ENCODE data around the gene CHRNG.

Gene CHRNG

DNA sequence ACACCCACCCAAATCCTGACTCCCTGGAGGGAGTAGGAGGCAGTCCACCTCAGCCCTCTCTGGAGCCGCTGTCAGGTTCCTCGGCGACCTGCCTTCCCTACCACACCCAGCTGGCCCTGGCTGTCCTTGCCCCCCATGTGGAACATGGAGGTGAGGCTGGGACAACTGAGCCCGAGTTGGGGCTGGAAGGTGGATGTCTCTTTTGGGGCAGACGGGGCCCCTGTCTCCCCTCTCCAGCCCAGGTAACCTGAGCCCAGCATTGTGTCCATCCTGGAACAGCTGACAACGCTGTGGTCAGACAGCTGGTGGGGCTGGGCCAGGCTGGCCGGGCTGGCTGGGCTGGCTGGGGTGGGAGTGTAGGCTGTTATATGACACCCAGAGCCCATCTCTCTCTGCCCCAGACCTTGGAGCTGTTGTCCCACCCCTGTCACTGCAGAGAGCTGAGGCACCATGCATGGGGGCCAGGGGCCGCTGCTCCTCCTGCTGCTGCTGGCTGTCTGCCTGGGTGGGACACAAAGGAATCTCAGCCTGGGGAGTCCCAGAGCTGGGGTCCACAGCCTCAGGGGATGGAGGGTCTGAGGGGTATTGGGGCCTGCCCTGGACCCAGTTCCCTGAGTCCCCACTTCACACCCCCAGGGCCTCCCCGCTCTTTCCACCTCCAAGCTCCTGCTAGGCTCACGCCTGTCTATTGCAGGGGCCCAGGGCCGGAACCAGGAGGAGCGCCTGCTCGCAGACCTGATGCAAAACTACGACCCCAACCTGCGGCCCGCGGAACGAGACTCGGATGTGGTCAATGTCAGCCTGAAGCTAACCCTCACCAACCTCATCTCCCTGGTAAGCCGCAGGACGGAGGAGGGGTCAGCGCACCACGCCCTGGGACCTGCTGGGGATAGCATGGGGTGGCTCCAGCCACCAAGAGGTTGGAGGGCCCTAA, at the start of gene CHRNG:
Gene CHRNG (plus strand): TSS at position 395 of the 934 bp plus-strand sequence. CDS start 56 bp downstream, at position 451.
- ChIA-PET POLR2A (no interaction called here), CTCF (no interaction called here)
- no peak for DNase-seq (ENCODE audit: extremely low spot score)
- TF ChIP-seq CTCF (IDR thresholded peaks at IDR 0.05; ENCODE audit: control extremely low read depth, extremely low read depth, low read depth, missing control alignments), result no peak

- POLR2A ChIA-PET, result no interaction called here
- CTCF ChIA-PET, result interaction anchor here (1.2 to 1.5 kb wide), 2 partner anchors 15 to 30 kb away, joined by 3 read pairs; partner anchors contain the start of gene PRSS56
- DNase-seq (ENCODE audit: extremely low spot score), result no peak
- no peak for TF ChIP-seq CTCF (IDR thresholded peaks at IDR 0.05; ENCODE audit: control extremely low read depth, extremely low read depth, low read depth, missing control alignments)
Observed at GRCh38 chr2:232490221-232491138, 49.0 kb upstream of the CHRNG start.

GRCh38 chr2:232491139-232491780, 48.2 kb upstream of the CHRNG start:
- POLR2A ChIA-PET, result no interaction called here
- TF ChIP-seq CTCF (IDR thresholded peaks at IDR 0.05; ENCODE audit: control extremely low read depth, extremely low read depth, low read depth, missing control alignments), result no peak
- CTCF ChIA-PET, result interaction anchor here (1.5 kb wide), 1 partner anchor 16 kb away, joined by 3 read pairs; no protein-coding TSS in a partner anchor
- no peak for DNase-seq (ENCODE audit: extremely low spot score)

DNA sequence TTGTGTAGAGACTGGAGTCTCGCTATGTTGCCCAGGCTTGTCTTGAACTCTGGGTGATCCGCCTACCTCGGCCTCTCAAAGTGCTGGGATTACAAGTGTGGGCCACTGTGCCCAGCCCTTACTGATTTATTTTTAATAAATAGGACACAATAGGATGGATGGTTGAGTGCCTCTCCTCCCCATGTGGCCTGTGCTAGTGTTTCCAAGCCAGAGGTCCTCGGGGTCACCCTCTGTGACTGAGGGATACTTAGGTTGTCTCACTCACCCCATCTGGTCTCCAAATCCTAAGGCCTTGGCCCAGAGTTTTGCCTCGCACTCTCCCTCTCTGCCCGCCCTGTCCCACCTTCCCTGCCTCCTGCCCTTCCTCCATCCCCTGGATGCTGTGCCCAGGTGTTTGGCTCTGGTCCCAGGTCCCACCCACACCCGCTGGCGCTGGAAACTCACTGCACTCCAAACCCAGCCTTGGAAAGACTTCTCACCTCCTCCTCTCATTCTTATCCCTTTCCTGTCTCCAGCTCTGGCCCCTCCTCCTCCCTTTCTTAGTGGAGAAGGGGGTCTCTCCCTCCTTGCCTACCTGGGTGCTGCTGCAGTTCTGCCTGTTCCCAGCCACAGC, 47.1 kb upstream of the CHRNG start:
- ChIA-PET POLR2A (no interaction called here), CTCF (no interaction called here)
- TF ChIP-seq CTCF (IDR thresholded peaks at IDR 0.05; ENCODE audit: control extremely low read depth, extremely low read depth, low read depth, missing control alignments), result no peak
- no peak for DNase-seq (ENCODE audit: extremely low spot score)

DNA sequence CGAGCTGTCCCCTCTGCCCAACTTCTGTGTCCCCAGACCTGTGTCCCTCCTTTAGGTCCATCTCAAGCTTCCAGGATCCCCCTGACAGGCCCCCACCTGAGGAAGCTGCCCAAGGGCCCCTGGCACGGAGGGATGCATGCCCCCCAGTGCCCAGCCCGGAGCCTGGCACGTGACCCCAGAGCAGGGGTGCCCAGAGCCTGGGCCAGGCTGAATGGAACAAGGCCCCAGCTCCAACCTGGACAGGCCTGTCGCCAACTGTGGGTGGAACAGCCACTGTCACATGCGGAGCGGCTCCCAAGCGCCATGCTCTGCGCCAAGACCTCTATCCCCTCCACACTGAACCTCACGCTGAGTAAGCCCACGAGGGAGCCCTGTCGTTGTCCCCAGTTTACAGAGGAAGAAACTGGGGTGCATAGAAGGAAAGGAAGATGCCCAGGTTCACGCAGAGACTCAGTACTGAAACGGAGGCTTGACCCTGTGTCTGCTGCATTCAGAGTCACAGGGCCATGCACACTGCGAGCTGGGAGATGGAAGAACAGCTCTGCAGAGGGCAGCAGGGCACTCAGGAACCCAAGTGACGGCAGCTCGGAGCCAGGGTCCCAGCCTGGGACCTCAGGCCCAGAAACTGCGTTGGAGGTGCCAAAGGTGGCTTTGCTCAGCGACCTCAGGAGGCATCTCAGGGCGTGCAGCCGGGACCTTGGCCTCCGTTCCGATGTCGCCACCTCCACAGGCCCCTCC, 46.4 kb upstream of the CHRNG start:
- DNase-seq (ENCODE audit: extremely low spot score), result no peak
- CTCF ChIA-PET, result interaction anchor here (1.2 kb wide), 1 partner anchor 11 kb away, joined by 3 read pairs; no protein-coding TSS in a partner anchor
- POLR2A ChIA-PET, result no interaction called here
- TF ChIP-seq CTCF (IDR thresholded peaks at IDR 0.05; ENCODE audit: control extremely low read depth, extremely low read depth, low read depth, missing control alignments), result no peak

Measured in GM10248 (cell line).